ENCODE results near the gene ETS1. TPM values are rescaled to one million over a fixed set of nuclear protein-coding genes. Genes with fewer than 3 reads are reported as not detected.
A peak's percentile ranks its signal among the peaks of the same experiment; 100 is the strongest.

The ETS1 gene
- polyA plus RNA-seq, 1 experiment = 32.3 TPM

DNA sequence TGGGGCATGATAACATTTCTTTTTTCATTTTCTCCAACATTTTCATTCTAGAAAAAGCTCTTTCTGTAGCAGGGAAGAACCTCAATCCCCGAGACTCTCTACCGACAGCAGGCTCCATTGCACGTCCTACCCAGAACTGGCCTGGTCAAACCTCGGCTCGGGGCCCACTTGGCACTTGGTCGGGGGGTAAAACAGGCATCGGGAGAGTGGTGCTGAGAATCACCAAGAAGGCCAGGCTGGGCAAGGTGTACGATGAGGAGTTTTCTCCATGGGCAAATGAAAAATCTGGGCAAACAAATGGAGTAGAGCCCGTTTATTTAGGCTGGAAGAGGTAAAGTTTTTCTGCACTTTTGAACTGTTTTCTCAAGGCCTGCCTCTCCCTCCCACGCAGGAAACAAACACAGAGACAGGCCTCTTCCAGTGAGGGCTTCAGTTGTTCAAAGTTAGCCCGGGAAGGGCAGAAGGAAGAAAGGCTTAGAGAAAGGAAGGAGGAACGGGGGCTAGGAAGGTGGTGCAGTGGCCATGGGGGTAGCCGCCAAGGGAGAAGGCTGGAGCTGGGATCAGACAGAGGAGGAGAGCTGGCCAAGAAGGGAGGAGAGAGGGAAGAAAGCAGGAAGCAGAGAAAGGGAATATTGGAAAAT lies 87.6 kb downstream of the ETS1 start:
- TF ChIP-seq, protein P1, sequence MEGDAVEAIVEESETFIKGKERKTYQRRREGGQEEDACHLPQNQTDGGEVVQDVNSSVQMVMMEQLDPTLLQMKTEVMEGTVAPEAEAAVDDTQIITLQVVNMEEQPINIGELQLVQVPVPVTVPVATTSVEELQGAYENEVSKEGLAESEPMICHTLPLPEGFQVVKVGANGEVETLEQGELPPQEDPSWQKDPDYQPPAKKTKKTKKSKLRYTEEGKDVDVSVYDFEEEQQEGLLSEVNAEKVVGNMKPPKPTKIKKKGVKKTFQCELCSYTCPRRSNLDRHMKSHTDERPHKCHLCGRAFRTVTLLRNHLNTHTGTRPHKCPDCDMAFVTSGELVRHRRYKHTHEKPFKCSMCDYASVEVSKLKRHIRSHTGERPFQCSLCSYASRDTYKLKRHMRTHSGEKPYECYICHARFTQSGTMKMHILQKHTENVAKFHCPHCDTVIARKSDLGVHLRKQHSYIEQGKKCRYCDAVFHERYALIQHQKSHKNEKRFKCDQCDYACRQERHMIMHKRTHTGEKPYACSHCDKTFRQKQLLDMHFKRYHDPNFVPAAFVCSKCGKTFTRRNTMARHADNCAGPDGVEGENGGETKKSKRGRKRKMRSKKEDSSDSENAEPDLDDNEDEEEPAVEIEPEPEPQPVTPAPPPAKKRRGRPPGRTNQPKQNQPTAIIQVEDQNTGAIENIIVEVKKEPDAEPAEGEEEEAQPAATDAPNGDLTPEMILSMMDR (IDR thresholded peaks at IDR 0.05; ENCODE audit: low read depth, low read length) = no peak
- ChIA-PET CTCF (interaction anchor here (1.4 kb wide), 1 partner anchor 131 kb away, joined by 5 read pairs; no protein-coding TSS in a partner anchor), POLR2A (no interaction called here)
- Histone ChIP-seq H3K9me3 (ENCODE audit: control insufficient read depth, insufficient read depth, low read length) (no peaks in the 10 kb centered on the region), H3K27me3 (ENCODE audit: control insufficient read depth, insufficient read depth, low read length) (no peaks in the 10 kb centered on the region), H3K27ac (ENCODE audit: low read depth, low read length) (peak overlapping the region; percentile 65), H3K4me3 (ENCODE audit: low read depth, low read length) (no peak overlapping the region)
- DNase-seq (ENCODE audit: low read depth, low spot score) = no peak

DNA sequence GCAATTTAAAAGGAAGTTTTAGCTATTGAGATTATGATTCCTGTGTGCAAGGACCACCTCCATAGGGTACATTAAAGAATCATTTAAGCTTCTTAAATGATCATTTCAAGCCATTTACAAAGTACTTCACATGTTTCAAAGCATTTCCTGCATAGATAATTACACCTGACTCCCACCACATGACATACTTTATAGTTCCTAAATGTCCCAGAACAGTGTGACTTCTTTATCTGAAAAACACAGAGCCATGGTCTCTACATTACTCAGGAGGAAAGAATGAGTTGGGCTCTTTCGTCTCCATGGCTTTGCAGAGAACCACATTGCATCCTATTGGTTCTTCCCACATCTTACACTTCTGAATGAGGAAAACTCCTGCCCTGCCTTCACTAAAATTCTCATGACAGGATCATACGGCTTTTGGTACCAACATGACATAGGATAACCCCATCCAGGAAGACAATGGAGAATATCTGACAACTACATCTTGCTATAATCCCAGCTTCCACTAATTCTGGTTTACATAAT lies 88.6 kb downstream of the ETS1 start:
- CTCF ChIA-PET = interaction anchor here (1.1 to 1.9 kb wide), 2 partner anchors 24 to 132 kb away, joined by 4 to 8 read pairs; no protein-coding TSS in a partner anchor
- TF ChIP-seq, protein P1 (IDR thresholded peaks at IDR 0.05; ENCODE audit: low read depth, low read length) = no peak
- no peaks in the 10 kb centered on the region for H3K9me3 ChIP-seq (ENCODE audit: control insufficient read depth, insufficient read depth, low read length)
- no peak overlapping the region for H3K27ac ChIP-seq (ENCODE audit: low read depth, low read length)
- POLR2A ChIA-PET = no interaction called here
- no peak for DNase-seq (ENCODE audit: low read depth, low spot score)
- no peaks in the 10 kb centered on the region for H3K27me3 ChIP-seq (ENCODE audit: control insufficient read depth, insufficient read depth, low read length)
- no peak overlapping the region for H3K4me3 ChIP-seq (ENCODE audit: low read depth, low read length)

DNA sequence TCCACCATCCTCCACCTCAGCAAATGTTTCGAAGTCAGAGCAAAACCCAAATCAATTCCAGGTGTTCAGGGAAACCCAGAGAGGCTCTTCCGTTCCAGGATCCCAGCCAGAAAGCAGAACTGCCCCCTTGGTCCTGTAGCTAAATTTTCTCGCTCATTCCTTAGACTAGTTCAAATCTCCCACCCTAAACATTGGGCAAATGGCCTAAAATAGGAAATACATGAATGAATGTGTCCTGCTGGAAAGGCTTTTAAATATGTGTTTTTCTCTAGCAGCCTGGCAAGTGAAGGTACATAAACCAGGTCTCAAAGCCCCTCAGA lies 89.6 kb downstream of the ETS1 start:
- ChIA-PET CTCF (interaction anchor here (1.1 to 1.9 kb wide), 4 partner anchors 25 to 325 kb away, joined by 4 to 8 read pairs (median 4); no protein-coding TSS in a partner anchor), POLR2A (interaction anchor here (0.6 to 2.5 kb wide), 4 partner anchors 9 to 287 kb away, joined by 3 to 10 read pairs (median 5); no protein-coding TSS in a partner anchor)
- peak overlapping the region; percentile 94 for H3K27ac ChIP-seq (ENCODE audit: low read depth, low read length)
- no peaks in the 10 kb centered on the region for H3K9me3 ChIP-seq (ENCODE audit: control insufficient read depth, insufficient read depth, low read length)
- no peaks in the 10 kb centered on the region for H3K27me3 ChIP-seq (ENCODE audit: control insufficient read depth, insufficient read depth, low read length)
- H3K4me3 ChIP-seq (ENCODE audit: low read depth, low read length) = peak overlapping the region; percentile 46
- TF ChIP-seq, protein P1 (IDR thresholded peaks at IDR 0.05; ENCODE audit: low read depth, low read length) = no peak
- no peak for DNase-seq (ENCODE audit: low read depth, low spot score)

DNA sequence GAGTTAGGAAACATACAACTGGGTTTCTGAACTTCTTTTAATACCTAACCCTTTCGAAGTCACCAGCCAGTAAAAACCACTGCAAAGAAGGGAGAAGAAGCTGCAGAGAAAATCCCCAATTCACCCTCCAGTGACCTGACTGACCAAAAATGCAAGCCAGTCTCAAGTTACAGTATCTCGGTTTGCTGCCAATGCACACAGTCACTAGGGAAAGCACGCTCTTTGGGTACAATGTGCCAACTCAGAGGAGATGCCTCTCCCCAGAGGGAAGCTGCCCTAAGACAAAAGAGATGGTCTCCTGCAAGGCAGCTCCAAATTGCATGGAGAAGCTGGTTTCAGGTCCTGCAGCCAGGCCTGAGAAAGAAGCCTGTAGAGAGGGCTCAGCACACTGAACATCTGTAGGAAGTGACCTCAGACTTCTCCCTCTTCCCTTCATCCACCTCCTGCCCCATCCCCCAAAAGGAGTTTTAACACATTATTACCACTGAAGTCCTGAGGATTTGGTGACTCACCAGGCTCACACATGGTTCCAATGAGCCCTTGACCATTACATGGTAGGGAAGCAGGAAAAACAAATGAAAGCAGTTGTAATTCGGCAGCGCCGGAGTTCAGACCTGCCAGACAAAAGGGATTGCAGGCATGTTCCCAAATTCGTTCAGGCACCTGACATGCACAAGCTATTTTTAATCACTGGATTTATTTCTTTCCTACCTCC lies 90.1 kb downstream of the ETS1 start:
- Histone ChIP-seq H3K4me3 (ENCODE audit: low read depth, low read length) (peak overlapping the region; percentile 46), H3K27me3 (ENCODE audit: control insufficient read depth, insufficient read depth, low read length) (no peaks in the 10 kb centered on the region), H3K9me3 (ENCODE audit: control insufficient read depth, insufficient read depth, low read length) (no peaks in the 10 kb centered on the region), H3K27ac (ENCODE audit: low read depth, low read length) (peak overlapping the region; percentile 94)
- TF ChIP-seq, protein P1 (IDR thresholded peaks at IDR 0.05; ENCODE audit: low read depth, low read length) = no peak
- ChIA-PET POLR2A (interaction anchor here (0.8 to 2.5 kb wide), 3 partner anchors 9 to 29 kb away, joined by 4 to 10 read pairs (median 6); no protein-coding TSS in a partner anchor), CTCF (interaction anchor here (1.1 to 1.9 kb wide), 5 partner anchors 26 to 325 kb away, joined by 4 to 8 read pairs (median 4); no protein-coding TSS in a partner anchor)
- peak; percentile 95 for DNase-seq (ENCODE audit: low read depth, low spot score)

All from AG04450 (cell line).